Panc1 (cell line): ENCODE data around the gene GRB7.

Experiments
- CTCF ChIP-seq: fragments of 450-650 bp; IDR thresholded peaks from 2 replicates; pipeline ENCODE4 v1.5.1; 2017; ENCODE audit warnings: mild to moderate bottlenecking
- POLR2AphosphoS5 ChIP-seq: IDR thresholded peaks from 2 replicates; pipeline ENCODE4 v1.6.1; 2012; ENCODE audit warnings: mild to moderate bottlenecking, low read depth, low read length, moderate library complexity
- REST ChIP-seq, 2 experiments: IDR thresholded peaks; 2 replicates each; pipeline ENCODE4 v1.6.1; 2011 to 2012; ENCODE audit warnings: low read depth in 2 of 2, control low read depth in 1 of 2, low read length in 1 of 2, mild to moderate bottlenecking in 1 of 2, moderate library complexity in 1 of 2; ENCODE audit not compliant: insufficient read depth in 1 of 2
- SIN3A ChIP-seq: IDR thresholded peaks from 2 replicates; pipeline ENCODE4 v1.6.1; 2012; ENCODE audit warnings: low read depth, mild to moderate bottlenecking, low read length, moderate library complexity, borderline replicate concordance; ENCODE audit not compliant: insufficient read depth

- no peak for TF ChIP-seq CTCF
- no peak for TF ChIP-seq POLR2AphosphoS5
- no peak for TF ChIP-seq REST (IDR thresholded peaks at IDR 0.05; ENCODE audit: insufficient read depth in 1 of 2, low read depth in 2 of 2, low read length in 1 of 2)
- TF ChIP-seq SIN3A = no peak
Measured at GRCh38 chr17:39694593-39694992, 43.1 kb upstream of the GRB7 start.
